D341Med (cell line): ENCODE data around the gene CDH13.

ENCODE experiments used
- DNase-seq: peaks from one replicate; pipeline ENCODE4 v3.0.0; 2012; ENCODE audit warnings: low spot score

The CDH13 gene

DNA sequence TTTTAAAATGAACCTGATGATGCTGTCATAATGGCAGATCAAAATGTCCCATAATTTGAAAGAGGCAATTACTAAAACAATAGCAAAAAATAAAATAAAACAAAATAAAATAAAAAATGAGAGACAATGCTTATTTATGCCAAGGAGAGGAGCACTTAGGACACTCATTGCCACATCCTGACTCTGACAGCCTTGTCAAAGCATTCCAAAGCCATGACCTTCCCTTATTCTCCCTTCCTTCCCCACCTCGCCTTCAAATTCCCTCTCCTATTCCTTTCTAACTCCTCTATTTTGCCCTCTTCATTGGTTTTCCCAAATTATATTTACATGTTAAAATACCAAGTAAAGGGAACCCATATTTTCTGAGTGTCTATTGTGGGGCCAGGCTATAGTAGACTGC is 220.0 kb downstream of the CDH13 start:
- no peak for DNase-seq

DNA sequence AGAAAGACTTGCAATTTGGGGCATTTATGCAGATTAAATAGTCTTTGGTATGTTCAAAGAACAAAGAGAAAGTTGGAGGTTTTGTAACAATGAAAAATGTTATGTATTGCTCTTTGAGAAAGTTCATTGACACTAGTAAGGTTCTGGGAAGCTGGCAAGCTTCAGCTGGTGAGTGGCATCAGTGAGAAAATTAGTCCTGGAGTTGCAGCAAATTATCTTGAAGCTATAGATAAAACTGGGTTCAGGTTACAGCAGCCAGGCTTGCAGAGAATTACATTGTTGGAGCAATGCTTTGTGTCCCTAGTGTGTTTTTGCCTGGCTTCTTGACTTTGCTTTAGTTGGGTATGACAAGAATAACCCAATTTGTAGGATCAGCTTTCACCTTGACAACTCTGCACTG is 221.2 kb downstream of the CDH13 start:
- no peak for DNase-seq

DNA sequence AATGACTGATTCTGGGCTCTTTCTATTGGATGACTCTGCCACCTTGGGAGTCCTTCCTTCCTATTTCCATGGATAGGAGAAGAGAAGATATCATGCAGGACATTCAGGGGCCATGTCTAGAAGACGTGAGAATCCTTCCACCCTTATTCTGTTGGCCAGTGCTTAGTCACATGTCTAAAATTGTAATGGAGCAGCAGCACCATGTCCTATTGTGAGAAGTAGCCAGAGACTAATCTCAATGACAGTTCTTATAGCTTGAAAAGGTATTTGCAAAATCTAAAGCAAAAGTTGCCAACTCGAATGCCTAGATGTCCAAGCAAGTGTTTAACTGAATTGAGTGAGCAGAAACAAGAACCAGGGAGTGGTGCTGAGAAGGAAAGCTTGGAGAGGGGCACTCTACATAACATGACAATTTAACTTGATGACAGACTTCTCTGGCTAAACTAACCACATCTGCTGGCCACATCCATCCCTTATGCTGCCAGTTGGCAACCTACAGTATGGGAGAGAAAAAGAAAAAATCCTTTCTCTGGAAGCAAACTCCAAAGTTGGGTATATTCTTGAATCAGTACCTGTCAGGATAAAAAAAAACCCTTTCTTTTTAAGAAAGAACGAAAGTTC is 225.7 kb downstream of the CDH13 start:
- no peak for DNase-seq

DNA sequence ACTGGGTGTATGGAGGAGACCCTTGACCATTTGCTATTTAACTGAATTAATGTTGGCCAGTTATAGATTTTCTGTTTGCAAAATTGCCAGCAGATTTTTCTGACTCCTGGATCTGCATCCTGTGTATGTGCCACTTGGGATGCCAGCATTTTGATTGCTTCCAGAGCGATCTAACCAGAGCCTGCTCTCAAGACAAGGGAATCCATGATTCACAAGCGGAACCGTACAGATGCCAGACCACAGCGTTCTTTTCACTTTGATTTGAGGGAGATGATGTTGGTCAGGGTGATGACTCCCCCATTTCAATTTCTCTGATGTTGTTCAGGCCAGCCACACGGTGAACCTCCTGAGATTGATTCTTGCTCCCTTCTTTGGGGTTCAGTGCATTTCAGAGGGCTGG is 228.7 kb downstream of the CDH13 start:
- DNase-seq: no peak

DNA sequence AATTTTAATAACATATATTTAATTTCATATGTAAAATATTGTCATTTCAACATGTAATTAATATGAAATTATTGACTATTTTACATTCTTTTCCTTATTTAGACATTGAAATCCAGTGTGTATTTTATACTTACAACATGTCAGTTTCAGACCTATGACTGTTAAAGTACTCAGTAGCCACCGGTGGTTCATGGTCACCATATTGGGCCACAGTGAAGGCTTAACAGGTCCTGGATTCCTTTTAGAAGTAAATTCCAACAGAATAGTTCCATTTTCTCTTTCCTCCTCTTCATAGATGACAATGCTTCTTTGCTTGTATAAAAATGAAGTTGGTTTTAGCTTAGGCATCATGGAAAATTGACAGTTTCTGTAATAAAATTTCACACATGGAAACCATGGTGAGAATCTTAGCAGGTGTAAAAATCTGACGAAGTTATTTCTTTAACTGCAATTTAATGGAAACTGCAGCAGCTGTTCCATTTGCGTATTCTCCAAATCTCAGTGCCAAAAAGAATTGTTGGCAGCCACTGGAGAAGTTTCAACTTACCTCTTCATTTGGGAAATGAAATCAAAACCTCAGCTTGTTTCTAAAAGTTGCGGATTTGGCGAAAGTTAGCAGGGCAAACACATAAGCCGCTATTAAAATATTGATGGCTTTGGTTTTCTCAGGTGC is 231.1 kb downstream of the CDH13 start:
- DNase-seq: no peak

DNA sequence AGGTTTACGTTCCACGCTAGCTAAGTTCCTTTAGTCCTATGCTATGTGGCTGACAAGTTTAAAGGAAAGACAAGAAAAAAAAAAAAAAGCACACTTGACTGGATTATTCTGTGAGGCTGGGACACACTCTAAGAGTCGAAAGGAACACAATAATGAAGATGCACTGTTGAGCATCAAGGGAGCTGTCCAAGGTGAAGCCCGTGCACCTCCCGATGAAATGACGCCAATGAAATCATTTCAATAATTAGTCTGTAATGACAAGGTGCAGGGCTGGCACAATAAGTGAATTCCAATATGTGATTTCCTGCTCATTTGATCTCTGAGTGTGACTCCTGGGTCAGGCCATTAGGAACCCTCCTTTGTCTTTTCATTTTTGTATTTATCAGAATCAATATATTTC is 232.9 kb downstream of the CDH13 start:
- DNase-seq: no peak

DNA sequence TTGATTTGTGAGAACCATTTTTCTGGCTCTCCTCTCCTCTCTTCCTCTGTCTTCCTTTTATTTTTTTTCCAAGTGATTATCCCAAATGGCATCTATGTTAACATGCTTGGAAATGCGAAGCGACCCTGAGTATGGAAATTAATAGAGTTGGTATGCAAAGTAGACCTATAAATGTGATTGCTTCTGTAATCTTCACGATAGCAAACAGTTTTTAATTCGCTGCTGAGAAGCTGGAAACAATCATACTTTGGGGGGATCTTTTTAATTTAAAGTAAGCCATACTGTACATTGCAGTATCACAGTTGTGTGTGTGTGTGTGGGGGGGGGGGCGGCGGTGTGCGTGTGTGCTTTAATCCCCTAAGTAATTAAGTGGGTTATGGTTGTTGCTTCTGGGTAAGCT is 233.3 kb downstream of the CDH13 start:
- DNase-seq: no peak

DNA sequence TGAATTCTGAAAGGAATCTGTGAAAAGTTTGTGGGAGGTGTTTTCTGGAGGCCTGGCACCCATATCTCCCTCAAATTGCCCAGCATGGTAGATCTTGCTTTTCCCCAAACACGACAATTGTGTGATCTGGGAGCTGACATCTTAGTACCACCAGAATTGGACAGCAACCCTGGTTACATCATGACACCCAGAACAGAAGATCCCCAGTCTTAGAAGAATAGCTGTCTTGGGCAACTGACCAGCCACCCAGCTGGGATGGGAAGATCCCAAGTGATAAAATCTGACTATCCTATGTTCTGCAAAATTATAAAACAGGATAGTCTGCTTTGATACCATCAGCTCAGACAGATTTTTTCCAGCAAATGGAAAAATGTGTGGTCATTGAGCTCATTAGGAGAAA is 235.3 kb downstream of the CDH13 start:
- DNase-seq: no peak

DNA sequence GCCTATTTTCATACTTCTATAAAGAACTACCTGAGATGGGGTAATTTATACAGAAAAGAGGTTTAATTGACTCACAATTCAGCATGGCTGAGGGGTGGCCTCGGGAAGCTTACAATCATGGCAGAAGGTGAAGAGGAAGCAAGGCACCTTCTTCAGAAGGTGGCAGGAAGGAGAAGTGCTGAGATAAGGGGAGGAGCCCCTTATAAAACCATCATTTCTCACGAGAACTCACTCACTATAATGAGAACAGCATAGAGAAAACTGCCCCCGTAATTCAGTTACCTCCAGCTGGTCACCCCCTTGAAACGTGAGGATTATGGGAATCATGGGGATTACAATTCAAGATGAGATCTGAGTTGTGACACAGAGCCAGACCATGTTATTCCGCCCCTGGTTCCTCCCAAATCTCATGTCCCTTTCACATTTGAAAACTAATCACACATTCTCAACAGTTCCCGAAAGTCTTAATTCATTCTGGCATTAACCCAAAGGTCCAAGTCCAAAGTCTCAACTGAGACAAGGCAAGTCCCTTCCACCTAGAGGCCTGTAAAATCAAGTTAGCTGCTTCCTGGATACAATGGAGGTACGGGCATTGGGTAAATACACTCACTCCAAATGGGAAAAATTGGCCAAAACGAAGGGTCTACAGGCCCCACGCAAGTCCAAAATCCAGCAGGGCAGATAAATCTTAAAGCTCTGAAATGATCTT is 237.7 kb downstream of the CDH13 start:
- DNase-seq: no peak

DNA sequence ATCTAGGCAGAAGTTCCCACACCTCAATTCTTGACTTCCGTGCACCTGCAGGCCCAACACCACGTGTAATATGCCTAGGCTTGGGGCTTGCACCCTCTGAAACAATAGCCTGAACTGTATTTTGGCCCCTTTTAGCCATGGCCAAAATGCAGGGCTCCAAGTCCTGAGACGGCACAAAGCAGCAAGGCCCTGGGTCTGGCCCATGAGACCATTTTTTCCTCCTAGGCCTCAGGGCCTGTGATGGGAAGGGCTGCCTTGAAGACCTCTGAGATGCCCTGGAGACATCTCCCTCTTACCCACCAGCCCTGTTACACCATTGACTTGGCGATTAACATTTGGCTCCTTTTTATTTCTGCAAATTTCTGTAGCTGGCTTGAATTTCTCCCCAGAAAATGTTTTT is 238.6 kb downstream of the CDH13 start:
- no peak for DNase-seq

DNA sequence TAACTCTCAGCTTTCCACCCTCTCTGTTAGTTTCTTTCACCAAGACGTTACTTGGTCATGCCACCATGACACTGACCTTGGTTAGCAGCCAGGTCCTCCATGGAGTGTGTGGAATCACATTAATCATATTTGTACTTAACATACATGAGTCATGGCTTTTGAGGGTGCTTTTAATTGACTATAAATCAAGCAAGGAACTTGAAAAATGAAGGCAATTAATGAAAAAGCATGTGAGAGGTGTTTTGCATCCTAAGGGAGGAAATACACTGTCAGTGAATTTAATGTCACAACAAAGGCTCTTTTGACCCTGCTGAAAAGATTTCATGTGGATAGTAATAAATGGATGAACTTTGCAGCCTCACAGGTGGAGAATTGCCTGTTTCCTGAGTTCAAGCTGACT is 240.7 kb downstream of the CDH13 start:
- DNase-seq: no peak

DNA sequence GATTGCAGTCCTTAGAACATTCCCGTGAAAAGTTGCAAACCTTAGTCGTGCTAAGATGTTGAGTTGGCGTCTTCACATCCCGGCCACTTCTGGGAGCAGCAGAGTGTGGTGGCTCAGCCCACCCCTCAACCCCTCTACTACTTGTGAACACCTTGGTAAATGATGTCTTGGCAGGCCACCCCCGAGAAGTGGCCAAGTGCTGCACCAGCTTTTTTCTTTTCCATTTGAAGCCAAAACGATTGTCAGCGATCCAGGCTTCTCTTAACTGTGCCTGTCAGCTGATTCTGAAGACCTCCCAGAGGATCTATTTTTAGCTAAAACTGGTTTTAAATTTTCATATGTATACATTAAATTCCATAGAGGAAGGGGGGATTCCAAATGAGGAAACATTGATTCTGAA is 247.5 kb downstream of the CDH13 start:
- no peak for DNase-seq

DNA sequence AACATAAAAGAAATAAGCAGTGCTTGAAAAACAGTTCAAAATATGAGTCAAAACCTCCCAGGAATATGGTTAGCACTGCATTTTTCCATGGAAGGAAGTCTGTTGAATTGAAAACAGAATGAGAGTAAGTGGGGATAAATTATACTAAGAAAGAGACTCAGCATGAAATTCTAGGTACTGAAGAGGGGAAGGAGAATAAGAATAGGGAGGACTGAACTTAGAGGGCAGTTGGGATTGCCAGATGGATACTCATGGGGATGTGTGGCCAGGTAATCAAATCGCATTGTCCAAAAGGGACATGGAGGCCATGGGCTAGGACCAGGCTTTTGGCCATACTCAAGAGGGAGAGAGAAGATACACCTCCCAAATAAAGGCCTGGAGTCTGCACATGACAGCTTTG is 247.9 kb downstream of the CDH13 start:
- DNase-seq: no peak

DNA sequence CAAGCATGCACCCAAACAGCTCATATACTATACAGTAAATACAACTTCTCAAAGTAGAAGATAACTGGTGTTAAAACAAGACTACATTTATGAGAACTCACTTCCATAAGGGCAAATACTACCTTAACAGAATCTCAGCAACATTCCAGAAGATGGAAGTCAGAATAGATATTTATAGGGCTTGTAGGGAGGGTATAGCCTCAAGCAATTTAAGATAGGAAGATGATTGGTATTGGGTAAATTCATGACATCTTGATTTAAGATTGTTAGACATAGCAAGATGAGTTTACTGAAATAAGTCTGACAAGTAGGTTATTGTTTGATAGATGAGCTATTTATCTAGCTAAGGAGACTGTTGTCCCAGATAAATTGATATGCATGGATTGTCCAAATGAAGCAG is 250.2 kb downstream of the CDH13 start:
- DNase-seq: no peak

DNA sequence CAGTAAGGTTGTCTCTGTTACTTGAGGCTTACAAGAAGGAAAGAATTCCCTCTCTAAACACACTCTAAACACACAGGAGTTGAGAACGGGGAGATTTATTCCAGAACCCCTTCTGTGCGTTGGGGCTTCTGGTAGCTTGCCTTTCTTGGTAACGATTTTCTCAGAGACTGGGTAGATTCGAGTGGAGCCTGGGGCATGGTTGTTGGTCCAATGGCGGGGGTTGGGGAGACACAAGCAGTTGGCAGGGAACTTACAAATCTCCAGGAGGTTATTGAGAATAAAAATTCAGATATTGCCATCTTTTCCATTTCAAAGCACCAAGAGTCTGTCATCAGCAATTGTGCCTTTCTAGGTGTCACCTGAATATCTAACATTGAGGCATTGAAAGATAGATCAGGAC is 251.7 kb downstream of the CDH13 start:
- no peak for DNase-seq

DNA sequence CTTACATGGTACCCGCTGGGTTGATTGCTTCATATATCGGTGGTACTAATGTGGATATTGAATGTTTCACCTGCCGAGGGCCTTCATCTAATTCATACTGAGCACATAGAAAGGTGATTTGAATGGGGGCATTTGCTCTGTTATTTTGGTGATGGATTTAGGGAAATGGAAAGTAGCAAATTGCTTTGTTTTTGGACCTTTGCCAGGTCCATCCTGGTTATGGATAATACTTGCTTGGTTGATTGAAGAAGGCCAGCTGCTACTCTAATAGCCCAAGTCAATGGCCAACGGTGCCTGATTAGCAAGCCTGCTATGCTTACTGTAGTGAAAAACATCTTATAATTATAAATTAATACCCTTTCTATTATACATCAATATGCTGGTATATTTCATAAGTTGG is 253.6 kb downstream of the CDH13 start:
- DNase-seq: no peak

DNA sequence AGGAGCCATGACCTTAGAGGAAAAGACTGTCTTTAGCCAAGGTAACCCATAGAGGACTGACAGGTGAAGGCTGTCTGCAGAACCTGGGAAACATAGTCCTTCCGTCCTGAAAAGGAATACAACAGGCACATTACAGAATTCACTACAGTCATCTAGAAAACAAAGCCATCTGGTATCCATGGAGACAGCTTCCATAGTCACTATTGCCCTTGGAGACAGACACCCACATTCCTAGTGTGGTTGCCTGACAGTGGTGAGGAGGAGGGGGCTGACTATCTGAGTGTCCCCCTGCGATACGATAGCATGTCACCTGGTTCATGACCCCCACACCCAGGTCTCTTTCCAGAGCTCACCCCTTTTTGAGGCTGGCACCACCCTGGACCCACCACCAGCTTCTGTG is 254.7 kb downstream of the CDH13 start:
- DNase-seq: no peak

DNA sequence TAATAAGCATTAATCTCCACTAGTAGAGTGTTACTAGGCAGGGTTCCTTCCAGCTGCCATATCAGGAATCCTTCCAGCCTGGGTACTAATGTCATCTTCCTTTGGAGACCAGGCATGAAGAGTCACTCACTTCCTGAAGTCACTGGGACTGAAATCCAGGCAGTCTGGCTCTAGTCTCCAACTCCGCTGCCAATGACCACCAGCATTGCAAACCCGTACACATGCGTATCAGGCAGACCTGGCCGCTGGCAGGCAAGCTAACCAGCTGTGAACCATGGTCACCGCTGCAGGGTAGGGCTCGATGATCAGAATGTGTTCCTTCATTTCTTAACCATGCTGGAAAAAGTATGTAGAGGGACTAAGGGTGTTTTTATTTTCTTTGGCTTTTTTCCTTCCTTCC is 255.5 kb downstream of the CDH13 start:
- no peak for DNase-seq

DNA sequence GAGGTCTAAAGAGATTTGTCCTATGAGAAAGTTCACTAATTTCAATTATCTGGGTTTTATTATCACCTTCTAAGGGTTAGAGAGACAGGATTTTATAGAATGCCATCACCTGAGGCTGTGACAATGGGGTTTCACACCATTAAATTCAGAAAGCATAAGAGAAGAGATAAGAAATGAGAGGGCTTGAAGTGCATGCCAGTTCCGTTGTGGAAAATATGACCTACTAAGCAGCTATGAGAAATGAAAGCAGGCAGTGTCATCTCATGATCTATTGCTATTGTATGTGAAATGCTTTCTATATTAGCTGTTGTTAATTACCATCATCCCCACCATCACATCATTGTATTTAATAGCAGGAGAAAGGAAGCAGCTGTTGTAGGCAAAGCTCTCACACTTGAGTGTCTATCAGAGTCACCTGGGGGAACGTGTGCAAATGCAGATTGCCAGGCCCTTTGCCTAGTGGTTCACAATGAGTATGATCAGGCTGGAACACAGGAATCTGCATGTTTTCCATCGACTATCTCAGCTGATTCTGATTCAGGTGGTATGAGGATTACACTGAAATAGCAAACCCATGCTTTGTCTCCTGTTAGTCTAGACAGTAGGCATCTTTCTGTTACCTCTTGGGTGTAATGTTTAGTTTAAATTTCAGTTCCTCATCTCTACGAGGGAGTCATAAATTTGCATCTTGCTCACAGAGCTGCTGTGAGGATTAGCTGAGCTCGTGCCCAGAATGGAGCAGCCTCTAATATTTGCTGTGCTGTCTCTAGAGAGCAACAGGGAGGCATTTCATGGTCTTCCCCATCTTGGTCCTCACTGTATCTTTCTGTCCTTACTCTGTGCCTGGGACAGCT is 256.4 kb downstream of the CDH13 start:
- no peak for DNase-seq

DNA sequence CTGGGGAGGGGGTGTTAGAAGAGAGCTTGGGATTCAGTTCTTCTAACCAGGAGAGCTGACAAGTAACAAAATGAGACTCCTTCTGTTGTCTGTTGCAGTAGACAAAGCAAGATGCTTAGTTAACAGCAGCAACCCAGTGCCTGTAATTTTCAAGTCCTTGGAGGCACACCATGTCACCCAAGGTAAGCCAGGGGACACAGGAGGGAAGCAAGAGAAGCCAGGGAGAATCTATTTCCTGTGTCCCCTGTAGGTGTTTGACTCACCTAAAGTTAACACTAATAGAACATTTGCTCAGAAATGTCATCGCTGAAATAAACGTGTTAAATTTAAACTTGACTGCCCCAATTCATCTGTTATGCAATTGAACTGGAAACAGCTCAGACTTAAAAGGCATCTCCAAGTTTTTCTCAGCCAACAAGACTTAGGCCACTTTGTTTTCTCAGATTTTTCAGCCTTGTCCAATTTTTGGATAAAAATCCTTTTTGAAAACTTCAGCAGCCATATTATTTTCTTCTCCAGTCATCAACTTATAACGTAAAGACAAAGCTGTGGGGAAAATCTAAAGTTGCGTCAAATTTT is 257.6 kb downstream of the CDH13 start:
- no peak for DNase-seq

DNA sequence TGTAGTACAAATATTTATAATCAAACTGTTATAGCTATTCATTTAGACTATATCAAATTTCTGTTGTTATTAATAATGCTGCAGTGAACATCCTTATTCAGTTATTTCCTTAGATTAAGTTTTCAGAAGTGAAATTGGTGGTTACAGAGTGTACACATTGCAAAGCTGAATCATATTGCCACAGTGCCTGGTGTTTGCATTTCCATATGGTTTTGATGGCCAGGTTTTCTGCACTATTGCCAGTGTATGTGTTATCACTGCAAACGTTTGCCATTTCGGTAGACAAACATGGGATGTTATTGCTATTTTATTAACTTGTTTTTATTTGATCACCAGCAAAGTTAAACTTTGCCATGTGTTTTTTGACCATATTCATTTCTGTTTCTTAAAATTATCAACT is 259.4 kb downstream of the CDH13 start:
- DNase-seq: no peak

DNA sequence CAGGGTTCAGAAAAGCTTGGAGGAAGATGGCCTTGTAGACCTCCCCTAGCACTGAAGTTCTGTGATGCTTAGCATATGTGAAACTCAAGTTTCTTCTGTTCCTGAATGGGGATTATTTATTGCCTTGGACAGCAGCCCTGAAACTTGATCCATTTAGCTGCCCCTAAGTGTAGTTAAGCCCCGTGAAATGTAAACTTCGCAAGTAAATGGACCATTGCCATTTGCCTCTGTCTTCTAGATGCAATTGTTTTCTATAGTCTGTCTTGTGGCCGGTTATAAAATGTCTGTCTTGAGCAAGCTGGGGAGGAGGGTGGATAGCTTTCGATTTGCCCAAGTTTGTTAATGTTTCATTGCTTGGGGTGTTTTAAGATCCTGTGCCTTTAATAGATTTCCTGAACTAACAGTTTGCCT is 261.8 kb downstream of the CDH13 start:
- no peak for DNase-seq
